DMS153 treated with DMSO at 0.1 percent for 48 hours (cell line): ENCODE measurements around the gene KNDC1.
A peak's percentile ranks its signal among the peaks of the same experiment; 100 is the strongest.
"Not testable (repeated sequence)": the region's sequence is repeated elsewhere in the genome, so short reads cannot be mapped to it uniquely, and the experiment has no call there.

Experiments
- DNase-seq: peaks from one replicate; lab custom pipeline; 2025; ENCODE audit not compliant: unreplicated experiment; lab: John Stamatoyannopoulos, UW

The KNDC1 gene

DNA sequence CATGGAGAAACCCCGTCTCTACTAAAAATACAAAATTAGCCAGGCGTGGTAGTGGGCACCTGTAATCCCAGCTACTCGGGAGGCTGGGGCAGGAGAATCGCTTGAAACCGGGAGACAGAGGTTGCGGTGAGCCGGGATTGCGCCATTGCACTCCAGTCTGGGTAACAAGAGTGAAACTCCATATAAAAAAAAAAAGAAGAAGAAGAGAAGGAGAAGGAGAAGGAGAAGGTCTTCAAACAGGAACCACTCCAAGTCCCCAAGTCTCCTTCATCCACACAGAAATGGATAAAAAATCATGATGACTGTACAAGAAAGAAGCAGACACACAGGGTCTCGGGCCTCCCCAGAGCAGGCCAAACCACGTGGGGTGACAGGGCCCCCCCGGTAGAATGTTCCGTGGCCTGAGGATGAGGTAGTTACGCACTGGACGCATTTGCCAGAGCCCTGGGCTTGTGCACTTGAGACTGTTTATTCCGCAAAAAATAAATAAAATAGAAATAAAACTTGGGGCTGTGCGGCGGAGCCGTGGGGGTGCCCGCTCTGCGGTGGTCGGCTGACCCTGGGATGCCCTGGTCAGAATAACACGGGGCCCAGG, 93.4 kb downstream of the KNDC1 start:
- no peak for DNase-seq

GRCh38 chr10:133254421-133255120, 94.6 kb downstream of the KNDC1 start:
- no peak for DNase-seq

GRCh38 chr10:133255323-133255722, 95.3 kb downstream of the KNDC1 start:
- no peak for DNase-seq

DNA sequence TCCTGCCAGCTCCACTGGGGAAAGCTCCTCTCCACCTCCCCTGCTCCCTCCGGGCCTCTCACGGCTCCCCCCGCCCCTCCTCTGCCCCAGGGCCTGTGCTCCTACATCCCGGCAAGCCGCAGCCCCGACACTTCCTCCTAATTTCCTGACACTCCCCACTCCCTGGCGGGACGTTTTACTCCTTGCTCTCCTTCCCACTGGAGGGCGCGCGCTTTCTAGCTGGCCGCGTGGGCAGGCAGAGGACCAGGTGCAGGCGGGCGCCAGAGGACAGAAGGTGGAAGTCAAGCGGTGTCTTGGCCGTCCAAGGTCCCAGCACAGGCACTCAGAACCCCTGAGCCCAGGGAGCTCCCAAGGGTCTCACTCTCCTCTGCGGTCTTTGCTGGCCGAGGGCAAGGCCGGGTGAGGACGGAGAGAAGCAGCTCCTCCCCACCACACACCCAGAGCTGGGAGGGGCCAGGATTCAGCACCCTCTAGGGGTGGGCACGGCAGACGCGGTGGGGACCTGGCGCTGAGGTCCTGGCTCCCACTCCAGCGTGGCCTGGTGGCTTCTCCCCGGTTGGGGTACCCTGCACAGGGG, 97.6 kb downstream of the KNDC1 start:
- DNase-seq, result no peak

DNA sequence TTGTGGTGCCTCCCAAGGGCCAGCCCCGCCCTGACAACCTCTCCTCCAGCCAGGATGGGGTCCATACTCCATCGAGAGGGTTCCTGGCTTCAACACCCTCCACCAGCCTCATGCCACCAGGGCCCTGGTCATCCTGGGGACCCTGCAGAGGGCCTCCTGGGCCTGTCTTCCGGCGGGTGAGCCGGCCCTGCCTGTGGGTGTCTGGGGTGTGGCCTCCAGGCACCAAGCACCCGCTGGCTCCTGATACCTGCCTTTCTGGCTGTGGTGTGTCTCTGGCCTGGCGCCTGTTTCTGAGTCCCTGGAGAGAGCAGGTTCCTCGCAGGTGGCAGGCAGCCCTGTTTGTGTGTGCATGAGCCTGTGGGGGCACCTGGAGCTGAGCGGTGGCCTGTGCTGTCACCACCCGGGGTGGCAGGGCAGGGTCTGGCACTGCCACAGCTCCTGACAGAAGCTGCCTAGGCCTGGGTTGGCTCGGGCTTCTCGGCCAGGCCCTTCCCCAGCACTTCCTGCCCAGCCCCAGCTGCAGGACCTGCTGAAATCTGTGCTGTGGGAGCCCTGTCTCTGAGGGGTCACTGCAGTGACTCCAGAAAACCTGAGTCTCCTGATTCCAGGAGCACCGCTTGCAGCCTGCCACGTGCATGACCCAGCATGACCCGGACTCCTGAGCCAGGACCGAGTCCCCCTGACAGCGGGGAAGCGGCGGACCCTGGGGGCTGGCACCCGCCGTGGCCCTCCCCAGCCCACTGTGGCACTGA, 98.2 kb downstream of the KNDC1 start:
- peak; percentile 50 for DNase-seq

GRCh38 chr10:133258818-133259601, 99.0 kb downstream of the KNDC1 start:
- DNase-seq, result no peak

DNA sequence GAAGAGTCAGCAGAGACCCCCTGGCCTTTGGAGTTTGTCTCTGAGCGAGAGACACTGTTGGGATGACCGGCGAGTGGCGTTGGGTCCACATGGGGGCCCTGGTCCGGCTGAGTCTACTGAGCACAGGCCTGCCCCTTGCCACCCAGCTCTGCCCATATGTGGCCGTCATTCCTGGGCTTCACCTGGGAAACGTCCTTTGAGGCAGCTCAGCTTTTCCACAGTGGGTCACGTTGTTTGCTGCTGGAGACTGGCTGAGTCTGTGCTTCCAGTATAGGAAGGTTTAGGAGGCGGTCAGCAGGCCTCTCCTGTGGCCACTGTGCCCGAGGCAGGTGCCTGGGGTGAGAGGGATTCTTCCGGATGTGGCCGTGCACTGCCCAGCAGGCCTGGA, 99.6 kb downstream of the KNDC1 start:
- no peak for DNase-seq

GRCh38 chr10:133260895-133261725, 101.1 kb downstream of the KNDC1 start:
- peak; percentile 51 for DNase-seq

DNA sequence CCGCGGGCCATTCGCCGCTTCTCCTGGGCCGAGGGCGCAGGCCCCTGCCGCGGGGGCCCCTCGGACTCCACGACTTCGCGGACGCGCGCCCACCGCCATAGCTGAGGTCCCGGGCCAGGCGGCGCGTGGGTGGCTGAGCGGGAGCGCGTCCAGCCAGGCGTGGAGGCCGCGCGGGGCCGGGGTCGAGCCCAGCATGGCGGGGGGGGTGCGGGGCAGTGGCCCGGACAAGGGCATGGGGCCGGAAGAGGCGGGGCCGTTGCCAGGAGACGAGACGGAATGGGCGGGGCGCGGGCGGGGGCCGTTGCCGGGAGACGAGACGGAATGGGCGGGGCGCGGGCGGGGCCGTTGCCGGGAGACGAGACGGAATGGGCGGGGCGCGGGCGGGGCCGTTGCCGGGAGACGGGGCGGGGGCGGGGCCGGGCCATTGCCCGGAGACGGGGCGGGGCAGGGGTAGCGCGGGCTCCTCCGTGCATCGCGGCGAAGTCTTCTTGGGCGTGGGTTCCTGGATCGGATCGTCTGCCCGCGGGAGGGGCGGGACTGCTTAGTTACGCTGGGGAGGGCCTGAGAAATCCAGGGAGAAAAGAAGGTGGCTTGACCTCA, 101.8 kb downstream of the KNDC1 start:
- no peak for DNase-seq

- no peak for DNase-seq
These were observed 102.7 kb downstream of the KNDC1 start for GRCh38 chr10:133262696-133263095.

DNA sequence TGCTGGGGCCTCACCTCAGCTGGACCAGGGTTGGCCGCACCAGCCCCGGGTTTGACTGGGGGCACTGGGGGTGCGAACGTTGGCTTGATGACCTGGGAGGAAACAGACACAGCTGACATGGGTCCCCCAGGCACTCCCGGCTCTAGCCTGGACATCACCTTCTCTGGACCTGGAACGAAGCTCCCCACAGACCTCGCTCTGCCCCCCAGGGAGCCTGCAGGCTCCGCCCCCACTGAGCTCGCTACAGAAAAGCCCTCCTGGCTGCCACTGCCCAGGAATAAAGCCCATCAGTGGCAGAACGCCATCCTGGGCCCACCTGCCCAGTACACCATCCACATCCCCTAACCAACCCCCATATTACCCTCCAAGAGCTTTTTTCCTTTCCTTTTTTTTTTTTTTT, 103.7 kb downstream of the KNDC1 start:
- no peak for DNase-seq

- no peak for DNase-seq
These were observed 104.4 kb downstream of the KNDC1 start for GRCh38 chr10:133264461-133264860.

DNA sequence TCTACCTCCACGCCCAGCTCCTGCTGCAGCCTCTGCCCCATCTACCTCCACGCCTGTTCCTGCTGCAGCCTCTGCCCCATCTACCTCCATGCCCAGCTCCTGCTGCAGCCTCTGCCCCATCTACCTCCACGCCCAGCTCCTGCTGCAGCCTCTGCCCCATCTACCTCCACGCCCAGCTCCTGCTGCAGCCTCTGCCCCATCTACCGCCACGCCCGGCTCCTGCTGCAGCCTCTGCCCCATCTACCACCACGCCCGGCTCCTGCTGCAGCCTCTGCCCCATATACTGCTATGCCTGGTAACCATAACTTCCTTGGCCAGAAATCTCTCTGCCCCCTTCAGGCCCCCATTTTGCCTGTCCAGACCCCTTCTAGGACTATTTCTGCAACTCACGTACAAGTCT, 105.0 kb downstream of the KNDC1 start:
- DNase-seq, result not testable (repeated sequence)

DNA sequence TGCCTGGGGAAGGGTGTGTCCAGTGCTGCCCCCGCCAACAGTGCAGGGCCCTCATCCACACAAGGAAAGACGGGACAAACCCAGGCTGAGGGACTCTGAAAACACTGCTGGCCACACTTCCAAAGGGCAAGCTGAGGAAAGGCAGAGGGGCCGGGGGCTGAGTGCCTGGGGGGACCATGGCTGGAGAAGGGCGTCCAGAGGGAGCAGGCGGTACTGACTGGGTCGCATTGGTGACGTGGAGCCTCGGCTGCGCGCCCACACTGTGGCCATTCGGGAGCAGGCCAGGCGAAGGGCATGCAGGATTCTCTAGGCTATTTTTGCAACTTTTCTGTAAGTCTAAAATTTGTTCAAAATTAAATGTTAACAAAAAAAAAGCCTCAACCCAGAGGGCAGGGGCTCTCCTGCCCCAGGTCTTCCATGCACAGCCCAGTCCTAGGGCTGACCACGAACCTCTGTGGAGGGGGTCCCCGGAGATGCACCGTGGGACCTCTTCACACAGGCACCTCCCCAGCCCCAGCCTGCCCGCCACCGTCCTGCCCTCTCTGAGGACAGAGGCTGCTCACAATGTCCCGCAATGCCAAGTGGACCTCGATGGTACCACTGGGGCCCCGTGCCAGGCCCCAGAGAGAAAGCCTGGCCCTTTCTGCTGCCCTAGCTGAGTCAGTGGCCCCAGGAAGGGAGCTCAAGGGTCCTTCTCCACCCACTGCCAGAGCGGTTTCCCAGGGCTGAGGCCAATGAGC, 106.2 kb downstream of the KNDC1 start:
- DNase-seq, result no peak

- DNase-seq, result no peak
These were observed 107.3 kb downstream of the KNDC1 start for GRCh38 chr10:133267293-133267692.

- no peak for DNase-seq
These were observed 107.8 kb downstream of the KNDC1 start for GRCh38 chr10:133267829-133268228.

DNA sequence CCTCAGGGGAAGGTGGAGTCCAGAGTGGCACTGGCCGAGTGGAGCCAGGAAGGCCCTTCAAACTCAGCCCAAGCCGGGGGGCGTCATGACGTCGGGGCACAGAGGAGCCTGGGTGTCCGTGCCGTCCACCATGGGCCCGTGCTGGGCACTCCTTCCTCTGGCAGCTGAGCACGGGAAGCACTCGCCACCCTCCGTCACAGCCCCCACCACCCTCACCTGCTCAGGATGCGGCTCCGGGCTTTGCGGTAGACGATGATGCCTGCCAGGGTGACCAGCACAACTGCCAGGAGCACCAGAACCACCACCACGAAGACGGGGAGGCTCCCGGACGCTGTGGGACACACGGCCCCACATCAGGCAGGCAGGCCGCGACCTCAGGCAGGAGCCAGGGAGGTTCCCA, 108.5 kb downstream of the KNDC1 start:
- no peak for DNase-seq

DNA sequence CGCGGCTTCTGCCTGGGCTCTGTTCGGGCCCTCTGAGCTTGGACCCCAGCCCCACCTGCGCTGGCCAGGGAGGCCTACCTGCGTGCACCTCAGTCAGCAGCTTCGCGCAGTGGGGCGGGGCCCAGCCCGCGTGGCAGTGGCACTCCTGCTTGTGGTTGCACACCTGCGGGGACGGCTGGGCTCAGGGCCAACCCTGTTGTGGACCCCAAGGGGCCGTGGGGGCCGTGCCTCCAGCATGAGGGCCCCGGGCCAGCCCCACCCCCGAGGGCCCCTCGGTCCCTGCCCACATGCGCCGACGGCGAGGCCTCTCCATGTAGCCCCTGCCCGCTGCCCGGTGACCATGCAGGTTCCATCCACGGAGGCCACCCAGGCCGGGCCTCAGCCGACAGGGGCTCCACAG, 109.3 kb downstream of the KNDC1 start:
- no peak for DNase-seq

GRCh38 chr10:133270204-133270603, 110.2 kb downstream of the KNDC1 start:
- DNase-seq, result no peak
